C4-2B (cell line): ENCODE results near the gene PHETA1.

Source experiments
- CTCF ChIP-seq: fragments of 450-650 bp; conservative IDR thresholded peaks from 2 replicates; pipeline ENCODE4 v1.5.1; 2017; ENCODE audit warnings: mild to moderate bottlenecking
- ZFX ChIP-seq: fragments of 450-650 bp; IDR thresholded peaks from 2 replicates; pipeline ENCODE4 v1.6.1; 2017

DNA sequence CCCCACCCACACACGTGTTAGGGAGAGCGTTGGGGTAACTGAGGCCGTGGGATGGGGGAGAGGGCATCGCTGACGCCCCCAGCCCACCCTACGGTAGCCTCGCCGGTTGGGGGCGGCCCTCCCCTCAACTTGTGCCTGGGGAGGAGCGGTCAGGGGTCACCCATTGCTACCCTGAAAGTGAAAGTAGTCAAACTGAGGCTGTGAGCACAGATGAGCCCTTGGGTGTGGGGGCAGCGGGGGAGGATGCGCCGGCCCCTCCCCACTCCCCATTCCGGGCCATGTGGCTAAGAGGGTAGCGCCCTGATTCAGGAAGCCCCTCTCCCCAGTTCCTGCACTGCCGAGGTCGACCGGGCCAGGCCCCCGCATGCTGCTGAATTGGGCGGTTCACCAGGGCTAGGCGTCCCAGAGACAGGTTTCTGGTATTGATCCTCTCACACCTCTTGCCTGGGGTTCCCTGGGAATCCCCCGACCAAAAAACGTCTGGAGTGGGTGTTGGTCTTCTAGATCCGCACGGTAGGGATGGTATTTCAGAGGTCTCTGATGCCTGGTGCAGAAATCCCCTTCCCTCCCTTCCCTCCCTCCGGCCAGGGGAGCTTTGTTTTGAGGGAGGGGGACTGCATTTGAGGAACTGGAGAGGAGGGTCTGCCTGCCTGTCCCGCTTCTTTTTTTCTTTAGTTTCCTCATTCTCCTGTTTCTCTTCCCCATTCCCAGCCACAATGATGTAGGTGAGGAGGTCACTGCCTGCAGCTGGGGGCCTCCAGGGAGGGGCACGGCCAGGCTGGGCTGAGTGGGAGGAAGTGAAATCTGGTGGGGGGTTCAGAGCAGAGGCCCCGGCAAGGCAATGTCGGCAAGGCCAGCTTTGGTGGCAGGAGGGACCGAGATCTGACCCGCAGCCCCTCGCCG is 37.8 kb upstream of the PHETA1 start:
- TF ChIP-seq CTCF (no peak), ZFX (no peak)
